CD4-positive, alpha-beta T cell (primary cell): ENCODE measurements around the gene TDG. TPM values are rescaled to one million over a fixed set of nuclear protein-coding genes. Genes with fewer than 3 reads are reported as not detected.

ENCODE experiments used
- ATAC-seq: fragments of 200-7000 bp; cut with Tn5 transposase; one replicate; pipeline ENCODE4 v1.10.0; 2022; ENCODE audit warnings: mild to moderate bottlenecking; ENCODE audit not compliant: poor library complexity
- CTCF ChIA-PET: fragments of 350-600 bp; sonication (Branson Sonifier 250); formaldehyde crosslinking; loops from one replicate; lab custom pipeline; 2021; ENCODE audit warnings: antibody characterized with exemption, inconsistent platforms; lab: Charles Lee
- POLR2A ChIA-PET: fragments of 350-600 bp; sonication (Branson Sonifier 250); formaldehyde crosslinking; loops from one replicate; lab custom pipeline; 2021; ENCODE audit warnings: antibody characterized with exemption, inconsistent platforms; lab: Charles Lee
- DNase-seq, 14 experiments: peaks; one replicate each; pipeline ENCODE4 v3.0.0-alpha.2; 2013 to 2020; ENCODE audit warnings: mixed read lengths in 2 of 14
- H3K27ac ChIP-seq, 2 donors: one replicate each; pipeline versions ENCODE4 v1.5.1 to v1.7.0; 2013; ENCODE audit warnings: low read length in 2 of 2, low read depth in 1 of 2, mild to moderate bottlenecking in 1 of 2
- H3K27me3 ChIP-seq, 2 experiments: 1 replicate in 1 of 2; 2 replicates in 1 of 2; pipeline versions ENCODE4 v1.6.1 to v1.7.0; 2013; ENCODE audit warnings: low read length in 2 of 2, control low read depth in 1 of 2, mild to moderate bottlenecking in 1 of 2, moderate library complexity in 1 of 2; ENCODE audit not compliant: insufficient read depth in 2 of 2, control insufficient read depth in 1 of 2
- H3K36me3 ChIP-seq: one replicate; pipeline ENCODE4 v1.6.1; 2013; ENCODE audit warnings: low read length, control low read depth; ENCODE audit not compliant: insufficient read depth
- H3K4me1 ChIP-seq: one replicate; pipeline ENCODE4 v1.6.1; 2013; ENCODE audit warnings: low read length, control low read depth; ENCODE audit not compliant: insufficient read depth
- H3K4me3 ChIP-seq: one replicate; pipeline ENCODE4 v1.5.1; 2013; ENCODE audit warnings: mild to moderate bottlenecking, low read length, moderate library complexity
- H3K9me3 ChIP-seq, 2 experiments: 1 replicate in 1 of 2; 2 replicates in 1 of 2; pipeline versions ENCODE4 v1.6.1 to v1.7.0; 2013; ENCODE audit warnings: low read length in 2 of 2, mild to moderate bottlenecking in 2 of 2, control low read depth in 1 of 2, moderate library complexity in 1 of 2; ENCODE audit not compliant: control insufficient read depth in 1 of 2, insufficient read depth in 1 of 2
- H3K27ac Mint-ChIP-seq: one replicate; pipeline ENCODE4 v1.8.0; 2020; ENCODE audit warnings: mixed read lengths
- H3K27me3 Mint-ChIP-seq: one replicate; pipeline ENCODE4 v1.8.0; 2021; ENCODE audit warnings: mixed read lengths
- H3K36me3 Mint-ChIP-seq: one replicate; pipeline ENCODE4 v1.8.0; 2021; ENCODE audit warnings: low read depth, mixed read lengths
- H3K4me1 Mint-ChIP-seq: one replicate; pipeline ENCODE4 v1.8.0; 2021; ENCODE audit warnings: low read depth, mixed read lengths
- H3K4me3 Mint-ChIP-seq: one replicate; pipeline ENCODE4 v1.8.0; 2020; ENCODE audit warnings: mild to moderate bottlenecking, mixed read lengths
- H3K9me3 Mint-ChIP-seq: one replicate; pipeline ENCODE4 v1.8.0; 2020; ENCODE audit warnings: mixed read lengths
- intact Hi-C, 2 experiments: fragments of 100-400 bp; cut with DNase I in 1 of 2; cut with micrococcal nuclease in 1 of 2; formaldehyde crosslinking; loops; one replicate each; pipeline versions ENCODE4 v1.15.1 to v1.9.0; 2023 to 2025; cut with DNase I, micrococcal nuclease
- total RNA-seq, 174 experiments: library from RNA in 2 of 174; stranded (reverse) in 2 of 174; gene quantifications; one replicate each; pipeline ENCODE4 v1.2.3 and lab custom pipeline; 2021 to 2026
- TF ChIP-seq, protein P1 (sequence below): fragments of 200-600 bp; IDR thresholded peaks from one replicate; pipeline ENCODE4 v1.8.0; 2022; ENCODE audit warnings: antibody characterized with exemption, mild to moderate bottlenecking

Gene TDG
- total RNA-seq, 2 experiments from 2014 or later = 27.5 to 29.6 TPM

DNA sequence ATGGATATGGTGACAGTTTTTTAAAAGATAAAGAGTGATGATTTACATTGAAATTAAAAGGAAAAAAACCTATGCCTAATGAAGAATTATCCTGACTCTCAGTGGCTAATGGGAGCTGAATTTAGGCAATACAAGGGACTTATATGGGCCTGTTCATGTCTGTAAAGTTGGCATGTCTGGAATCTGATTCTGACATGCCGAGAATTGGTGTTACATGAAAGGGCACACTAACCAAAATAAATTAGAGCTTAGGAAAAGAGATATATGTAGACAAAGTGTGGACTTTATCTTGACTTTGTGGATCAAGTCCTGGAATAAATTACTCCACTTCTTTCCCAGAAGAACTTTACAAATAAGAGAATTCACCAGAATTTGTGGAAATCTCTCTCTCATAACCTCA lies 1.1 kb downstream of the TDG start:
- Mint-ChIP-seq H3K9me3 (no peaks in the 10 kb centered on the region), H3K27ac (peak overlapping the region; percentile 95), H3K27me3 (no peaks in the 10 kb centered on the region), H3K4me3 (peak overlapping the region; percentile 94), H3K36me3 (peaks cover 48% of the 10 kb centered on the region), H3K4me1 (peaks cover 66% of the 10 kb centered on the region)
- CTCF ChIA-PET = interaction anchor here (2.5 kb wide), 1 partner anchor 12 kb away, joined by 20 read pairs; a partner anchor contains a TSS
- POLR2A ChIA-PET = interaction anchor here (1.1 to 6.9 kb wide), 12 partner anchors 10 to 171 kb away, joined by 3 to 213 read pairs (median 16); partner anchors contain the start of genes HCFC2, HSP90B1, NFYB and NT5DC3
- intact Hi-C loops = loop anchor here (2.0 to 10.0 kb wide), 6 partner anchors 14 to 1268 kb away; partner anchors contain the start of genes HCFC2 (in 2 of the 2), APPL2 (in 1 of the 2) and NT5DC3 (in 1 of the 2)
- H3K4me3 ChIP-seq = peak overlapping the region; percentile 62
- peak overlapping the region; percentile 74 to 91 for H3K27ac ChIP-seq
- TF ChIP-seq, protein P1, sequence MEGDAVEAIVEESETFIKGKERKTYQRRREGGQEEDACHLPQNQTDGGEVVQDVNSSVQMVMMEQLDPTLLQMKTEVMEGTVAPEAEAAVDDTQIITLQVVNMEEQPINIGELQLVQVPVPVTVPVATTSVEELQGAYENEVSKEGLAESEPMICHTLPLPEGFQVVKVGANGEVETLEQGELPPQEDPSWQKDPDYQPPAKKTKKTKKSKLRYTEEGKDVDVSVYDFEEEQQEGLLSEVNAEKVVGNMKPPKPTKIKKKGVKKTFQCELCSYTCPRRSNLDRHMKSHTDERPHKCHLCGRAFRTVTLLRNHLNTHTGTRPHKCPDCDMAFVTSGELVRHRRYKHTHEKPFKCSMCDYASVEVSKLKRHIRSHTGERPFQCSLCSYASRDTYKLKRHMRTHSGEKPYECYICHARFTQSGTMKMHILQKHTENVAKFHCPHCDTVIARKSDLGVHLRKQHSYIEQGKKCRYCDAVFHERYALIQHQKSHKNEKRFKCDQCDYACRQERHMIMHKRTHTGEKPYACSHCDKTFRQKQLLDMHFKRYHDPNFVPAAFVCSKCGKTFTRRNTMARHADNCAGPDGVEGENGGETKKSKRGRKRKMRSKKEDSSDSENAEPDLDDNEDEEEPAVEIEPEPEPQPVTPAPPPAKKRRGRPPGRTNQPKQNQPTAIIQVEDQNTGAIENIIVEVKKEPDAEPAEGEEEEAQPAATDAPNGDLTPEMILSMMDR = no peak
- H3K9me3 ChIP-seq = no peaks in the 10 kb centered on the region
- peaks cover 9% of the 10 kb centered on the region for H3K36me3 ChIP-seq
- H3K4me1 ChIP-seq = peaks cover 32% of the 10 kb centered on the region
- DNase-seq (no peak), ATAC-seq (no peak)
- no peaks in the 10 kb centered on the region for H3K27me3 ChIP-seq

DNA sequence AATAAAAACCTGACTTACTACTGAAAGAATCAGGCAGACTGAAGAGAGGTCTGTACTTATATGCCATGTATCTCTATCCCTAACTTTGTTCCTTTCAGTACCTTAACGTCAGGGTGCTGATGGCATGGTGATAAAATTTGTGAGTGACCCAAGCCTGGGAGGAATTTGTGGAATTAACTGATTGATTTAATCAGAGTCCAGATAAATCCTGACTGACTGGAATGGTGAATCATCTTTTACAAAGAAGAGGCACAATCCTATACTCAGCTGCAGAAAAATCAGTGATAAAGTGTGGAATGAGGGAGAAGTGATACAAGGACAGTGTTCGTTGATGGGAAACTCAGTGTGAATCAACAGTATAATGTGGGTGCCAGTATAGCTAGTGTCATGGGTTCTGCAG lies 3.7 kb downstream of the TDG start:
- ChIA-PET CTCF (interaction anchor here (1.4 kb wide), 1 partner anchor 140 kb away, joined by 4 read pairs; no protein-coding TSS in a partner anchor), POLR2A (interaction anchor here (0.7 kb wide), 1 partner anchor 39 kb away, joined by 3 read pairs; the partner anchor contains the start of gene HSP90B1)
- TF ChIP-seq, protein P1 = no peak
- Mint-ChIP-seq H3K27me3 (no peaks in the 10 kb centered on the region), H3K27ac (peak overlapping the region; percentile 12), H3K9me3 (no peaks in the 10 kb centered on the region), H3K4me1 (peaks cover 72% of the 10 kb centered on the region), H3K36me3 (peaks cover 64% of the 10 kb centered on the region), H3K4me3 (peak overlapping the region; percentile 50)
- no peak for DNase-seq
- Histone ChIP-seq H3K4me1 (peaks cover 39% of the 10 kb centered on the region), H3K4me3 (no peak overlapping the region), H3K27ac (no peak overlapping the region), H3K27me3 (no peaks in the 10 kb centered on the region), H3K9me3 (no peaks in the 10 kb centered on the region), H3K36me3 (peaks cover 17% of the 10 kb centered on the region)
- intact Hi-C loops = loop anchor here (5.0 to 10.0 kb wide), 5 partner anchors 93 to 1265 kb away; partner anchors contain the start of genes HCFC2 (in 2 of the 2), APPL2 (in 1 of the 2) and NT5DC3 (in 1 of the 2)
- ATAC-seq = no peak

DNA sequence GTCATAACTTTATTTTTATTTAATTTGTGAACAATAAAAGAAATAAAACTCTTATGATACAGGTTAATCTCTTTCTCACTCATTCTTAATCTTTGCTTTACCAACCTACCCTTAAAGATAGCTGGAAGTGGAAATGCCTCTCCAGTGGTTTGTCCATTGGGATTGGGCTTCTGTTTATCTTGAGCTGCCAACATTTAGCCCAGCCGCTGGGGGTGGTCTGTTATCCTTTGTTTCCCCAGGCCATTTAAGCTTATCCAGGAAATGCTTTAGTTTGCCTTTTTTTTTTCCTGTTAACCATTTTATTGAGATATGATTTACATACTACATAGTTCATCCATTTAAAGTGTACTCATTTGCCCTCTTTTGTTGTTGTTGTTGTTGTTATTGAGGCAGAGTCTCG lies 8.2 kb downstream of the TDG start:
- ChIA-PET POLR2A (interaction anchor here (0.7 to 1.2 kb wide), 4 partner anchors 8 to 165 kb away, joined by 3 to 5 read pairs (median 4); partner anchors contain the start of gene TDG), CTCF (no interaction called here)
- ATAC-seq (no peak), DNase-seq (no peak)
- no peak overlapping the region for H3K4me3 Mint-ChIP-seq
- Histone ChIP-seq H3K27me3 (no peaks in the 10 kb centered on the region), H3K4me3 (no peak overlapping the region), H3K27ac (no peak overlapping the region), H3K9me3 (no peaks in the 10 kb centered on the region), H3K36me3 (peaks cover 43% of the 10 kb centered on the region), H3K4me1 (peaks cover 20% of the 10 kb centered on the region)
- intact Hi-C loops = no loop called here
- H3K4me1 Mint-ChIP-seq = peaks cover 51% of the 10 kb centered on the region
- no peaks in the 10 kb centered on the region for H3K27me3 Mint-ChIP-seq
- peaks cover 70% of the 10 kb centered on the region for H3K36me3 Mint-ChIP-seq
- TF ChIP-seq, protein P1 = no peak
- H3K9me3 Mint-ChIP-seq = no peaks in the 10 kb centered on the region
- H3K27ac Mint-ChIP-seq = no peak overlapping the region
